Measurements from ENCODE around the gene BLNK. TPM values are rescaled to one million over a fixed set of nuclear protein-coding genes. Genes with fewer than 3 reads are reported as not detected.

The BLNK gene
- total RNA-seq, 1 experiment from 2014 or later: 1.1 TPM

- Mint-ChIP-seq H3K36me3 (ENCODE audit: insufficient read depth, unreplicated experiment) (no peaks in the 10 kb centered on the region), H3K4me1 (ENCODE audit: insufficient read depth, unreplicated experiment) (no peaks in the 10 kb centered on the region), H3K27ac (ENCODE audit: low read depth, unreplicated experiment) (no peak overlapping the region), H3K4me3 (ENCODE audit: unreplicated experiment) (no peak overlapping the region), H3K9me3 (ENCODE audit: unreplicated experiment) (no peaks in the 10 kb centered on the region), H3K27me3 (ENCODE audit: insufficient read depth, unreplicated experiment) (peaks cover 13% of the 10 kb centered on the region)
- ChIA-PET CTCF (interaction anchor here (0.8 to 2.7 kb wide), 2 partner anchors 14 to 77 kb away, joined by 3 to 21 read pairs; no protein-coding TSS in a partner anchor), POLR2A (no interaction called here)
- BruUV-seq (replicated peaks): no TSS peak
- intact Hi-C loops (cut with micrococcal nuclease): no loop called here
- no peak for DNase-seq (ENCODE audit: unreplicated experiment)
- no peak for TF ChIP-seq CTCF (IDR thresholded peaks at IDR 0.05; ENCODE audit: unreplicated experiment)
Observed at GRCh38 chr10:96306516-96306915, 35.1 kb upstream of the BLNK start.

- CTCF ChIA-PET: interaction anchor here (0.6 to 2.7 kb wide), 3 partner anchors 11 to 87 kb away, joined by 3 to 21 read pairs (median 5); no protein-coding TSS in a partner anchor
- POLR2A ChIA-PET: interaction anchor here (0.7 kb wide), 1 partner anchor 15 kb away, joined by 3 read pairs; no protein-coding TSS in a partner anchor
- Mint-ChIP-seq H3K27ac (ENCODE audit: low read depth, unreplicated experiment) (no peak overlapping the region), H3K4me1 (ENCODE audit: insufficient read depth, unreplicated experiment) (no peaks in the 10 kb centered on the region), H3K27me3 (ENCODE audit: insufficient read depth, unreplicated experiment) (peaks cover 28% of the 10 kb centered on the region), H3K4me3 (ENCODE audit: unreplicated experiment) (no peak overlapping the region), H3K9me3 (ENCODE audit: unreplicated experiment) (no peaks in the 10 kb centered on the region), H3K36me3 (ENCODE audit: insufficient read depth, unreplicated experiment) (no peaks in the 10 kb centered on the region)
- no TSS peak for BruUV-seq (replicated peaks)
- intact Hi-C loops (cut with micrococcal nuclease): no loop called here
- no peak for DNase-seq (ENCODE audit: unreplicated experiment)
- TF ChIP-seq CTCF (IDR thresholded peaks at IDR 0.05; ENCODE audit: unreplicated experiment): no peak
Observed at GRCh38 chr10:96305019-96305418, 33.6 kb upstream of the BLNK start.

DNA sequence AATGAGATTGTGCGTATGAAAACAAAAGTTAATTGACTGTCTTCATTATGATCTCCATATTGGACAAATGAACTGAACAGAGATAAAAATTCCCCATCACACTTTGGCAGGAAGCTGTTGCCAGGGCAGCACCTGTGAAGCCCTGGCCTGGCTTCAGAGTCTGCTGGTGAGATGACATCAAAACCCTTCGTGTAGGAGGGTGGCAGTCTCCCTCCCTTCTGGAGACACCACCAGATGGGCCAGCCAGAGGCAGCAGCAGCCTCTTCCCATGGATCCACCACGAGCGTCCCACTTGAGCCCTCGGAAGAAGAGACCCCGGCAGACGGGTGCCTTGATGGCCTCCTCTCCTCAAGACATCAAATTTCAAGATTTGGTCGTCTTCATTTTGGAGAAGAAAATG, 32.9 kb upstream of the BLNK start, which contains the start of gene DNTT:
DNTT (plus strand) TSS at position 205 of the 400 bp plus-strand sequence; CDS start at position 269, 64 bp downstream.
- no peaks in the 10 kb centered on the region for H3K4me1 Mint-ChIP-seq (ENCODE audit: insufficient read depth, unreplicated experiment)
- intact Hi-C loops (cut with micrococcal nuclease): no loop called here
- no peak for DNase-seq (ENCODE audit: unreplicated experiment)
- H3K9me3 Mint-ChIP-seq (ENCODE audit: unreplicated experiment): no peaks in the 10 kb centered on the region
- peaks cover 36% of the 10 kb centered on the region for H3K27me3 Mint-ChIP-seq (ENCODE audit: insufficient read depth, unreplicated experiment)
- H3K27ac Mint-ChIP-seq (ENCODE audit: low read depth, unreplicated experiment): no peak within 1 kb of the TSS
- ChIA-PET POLR2A (no interaction called here), CTCF (interaction anchor here (0.5 to 2.7 kb wide), 5 partner anchors 10 to 211 kb away, joined by 3 to 21 read pairs (median 3); no protein-coding TSS in a partner anchor)
- no peak for TF ChIP-seq CTCF (IDR thresholded peaks at IDR 0.05; ENCODE audit: unreplicated experiment)
- no TSS peak for BruUV-seq (replicated peaks)
- no peak within 1 kb of the TSS for H3K4me3 Mint-ChIP-seq (ENCODE audit: unreplicated experiment)
- H3K36me3 Mint-ChIP-seq (ENCODE audit: insufficient read depth, unreplicated experiment): no peaks in the 10 kb centered on the region

GRCh38 chr10:96301616-96302015, 30.2 kb upstream of the BLNK start:
- TF ChIP-seq CTCF (IDR thresholded peaks at IDR 0.05; ENCODE audit: unreplicated experiment): no peak
- ChIA-PET CTCF (interaction anchor here (0.9 to 2.5 kb wide), 6 partner anchors 8 to 285 kb away, joined by 3 to 23 read pairs (median 5); no protein-coding TSS in a partner anchor), POLR2A (no interaction called here)
- Mint-ChIP-seq H3K27ac (ENCODE audit: low read depth, unreplicated experiment) (no peak overlapping the region), H3K4me1 (ENCODE audit: insufficient read depth, unreplicated experiment) (no peaks in the 10 kb centered on the region), H3K9me3 (ENCODE audit: unreplicated experiment) (no peaks in the 10 kb centered on the region), H3K27me3 (ENCODE audit: insufficient read depth, unreplicated experiment) (peaks cover 54% of the 10 kb centered on the region), H3K4me3 (ENCODE audit: unreplicated experiment) (no peak overlapping the region), H3K36me3 (ENCODE audit: insufficient read depth, unreplicated experiment) (no peaks in the 10 kb centered on the region)
- no peak for DNase-seq (ENCODE audit: unreplicated experiment)
- intact Hi-C loops (cut with micrococcal nuclease): no loop called here
- BruUV-seq (replicated peaks): no TSS peak

Data from MCF 10A (cell line).